ENCODE data around the gene LIF.

LIF gene

GRCh38 chr22:30289141-30289979 lies 42.8 kb upstream of the LIF start, which contains the start of gene CASTOR1:
CASTOR1 (minus strand) TSS chr22:30289505; CDS start chr22:30289497, 8 bp downstream.
- Histone ChIP-seq H3K36me3 (peaks cover 23% of the 10 kb centered on the region), H3K4me3 (ENCODE audit: low read depth, low read length) (peak within 1 kb of the TSS; percentile 71), H3K9me3 (ENCODE audit: severe bottlenecking) (no peaks in the 10 kb centered on the region), H3K27me3 (ENCODE audit: insufficient read depth, low read depth, severe bottlenecking) (no peaks in the 10 kb centered on the region), H3K27ac (peak within 1 kb of the TSS; percentile 12)
- TF ChIP-seq CTCF (IDR thresholded peaks at IDR 0.05; ENCODE audit: low read depth, low read length) = no peak
- DNase-seq = peak; percentile 98

GRCh38 chr22:30288419-30289140 lies 42.0 kb upstream of the LIF start:
- H3K9me3 ChIP-seq (ENCODE audit: severe bottlenecking) = no peaks in the 10 kb centered on the region
- TF ChIP-seq CTCF (IDR thresholded peaks at IDR 0.05; ENCODE audit: low read depth, low read length) = no peak
- H3K27me3 ChIP-seq (ENCODE audit: insufficient read depth, low read depth, severe bottlenecking) = no peaks in the 10 kb centered on the region
- peaks cover 21% of the 10 kb centered on the region for H3K36me3 ChIP-seq
- DNase-seq = no peak
- peak overlapping the region; percentile 71 for H3K4me3 ChIP-seq (ENCODE audit: low read depth, low read length)
- no peak overlapping the region for H3K27ac ChIP-seq

GRCh38 chr22:30287648-30288418 lies 41.3 kb upstream of the LIF start:
- Histone ChIP-seq H3K9me3 (ENCODE audit: severe bottlenecking) (no peaks in the 10 kb centered on the region), H3K27ac (no peak overlapping the region), H3K36me3 (peaks cover 13% of the 10 kb centered on the region), H3K4me3 (ENCODE audit: low read depth, low read length) (no peak overlapping the region), H3K27me3 (ENCODE audit: insufficient read depth, low read depth, severe bottlenecking) (no peaks in the 10 kb centered on the region)
- DNase-seq = peak; percentile 84
- peak; percentile 64 for TF ChIP-seq CTCF (IDR thresholded peaks at IDR 0.05; ENCODE audit: low read depth, low read length)

GRCh38 chr22:30286813-30287647 lies 40.5 kb upstream of the LIF start:
- Histone ChIP-seq H3K27me3 (ENCODE audit: insufficient read depth, low read depth, severe bottlenecking) (no peaks in the 10 kb centered on the region), H3K4me3 (ENCODE audit: low read depth, low read length) (no peak overlapping the region), H3K9me3 (ENCODE audit: severe bottlenecking) (no peaks in the 10 kb centered on the region), H3K36me3 (peaks cover 7% of the 10 kb centered on the region), H3K27ac (no peak overlapping the region)
- peak; percentile 93 for TF ChIP-seq CTCF (IDR thresholded peaks at IDR 0.05; ENCODE audit: low read depth, low read length)
- DNase-seq = peak; percentile 85

- Histone ChIP-seq H3K27me3 (ENCODE audit: insufficient read depth, low read depth, severe bottlenecking) (no peaks in the 10 kb centered on the region), H3K9me3 (ENCODE audit: severe bottlenecking) (no peaks in the 10 kb centered on the region), H3K36me3 (peaks cover 3% of the 10 kb centered on the region; the same call in 1 of the 2 replicates), H3K4me3 (ENCODE audit: low read depth, low read length) (no peak overlapping the region), H3K27ac (no peak overlapping the region)
- TF ChIP-seq CTCF (IDR thresholded peaks at IDR 0.05; ENCODE audit: low read depth, low read length) = no peak
- no peak for DNase-seq
Measured at GRCh38 chr22:30286331-30286730, 39.8 kb upstream of the LIF start.
